GM13976 (cell line): ENCODE measurements around the gene ZRANB1.

Source experiments
- DNase-seq: peaks from one replicate; pipeline ENCODE4 v3.0.0; 2012; ENCODE audit warnings: low spot score
- CTCF ChIP-seq: IDR thresholded peaks from 2 replicates; pipeline ENCODE4 v1.5.1; 2012; ENCODE audit warnings: borderline replicate concordance, mild to moderate bottlenecking; ENCODE audit not compliant: insufficient read depth; ENCODE audit errors: extremely low read depth, missing control alignments, control extremely low read depth
- in situ Hi-C: fragments of 300-500 bp; cut with MboI; formaldehyde crosslinking; loops from one replicate; pipeline ENCODE4 v1.12.0; 2022; ENCODE audit warnings: low sequenced_read_pairs, mixed read lengths, inconsistent platforms; ENCODE audit not compliant: unreplicated experiment

Gene ZRANB1

DNA sequence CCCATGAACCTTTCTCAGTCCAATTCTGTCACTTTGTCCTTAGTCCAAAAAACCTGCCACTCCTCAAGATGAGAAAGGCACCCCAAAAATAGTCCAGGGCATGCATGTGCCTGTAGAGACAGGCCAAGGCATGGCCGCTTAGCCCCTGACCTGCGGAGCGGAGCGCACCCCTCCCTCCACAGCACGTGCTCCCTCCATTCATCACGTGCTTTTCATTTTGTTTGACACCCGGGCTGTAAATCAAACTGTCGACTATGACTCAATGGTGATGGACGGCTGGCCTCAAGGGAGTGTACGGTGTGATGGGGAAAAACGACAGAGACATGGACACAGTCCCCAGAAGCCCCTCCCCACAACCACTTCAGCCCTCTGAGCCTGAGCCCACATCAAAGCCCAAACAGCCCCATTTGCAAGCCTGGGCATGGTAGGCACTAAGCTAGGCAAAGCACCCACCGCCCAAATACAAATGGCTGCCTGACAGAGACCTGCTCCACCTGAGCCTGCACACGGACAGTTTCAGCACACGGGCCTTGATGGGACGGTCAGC, 90.6 kb downstream of the ZRANB1 start:
- no peak for TF ChIP-seq CTCF
- DNase-seq = no peak
- in situ Hi-C loops = no loop called here

DNA sequence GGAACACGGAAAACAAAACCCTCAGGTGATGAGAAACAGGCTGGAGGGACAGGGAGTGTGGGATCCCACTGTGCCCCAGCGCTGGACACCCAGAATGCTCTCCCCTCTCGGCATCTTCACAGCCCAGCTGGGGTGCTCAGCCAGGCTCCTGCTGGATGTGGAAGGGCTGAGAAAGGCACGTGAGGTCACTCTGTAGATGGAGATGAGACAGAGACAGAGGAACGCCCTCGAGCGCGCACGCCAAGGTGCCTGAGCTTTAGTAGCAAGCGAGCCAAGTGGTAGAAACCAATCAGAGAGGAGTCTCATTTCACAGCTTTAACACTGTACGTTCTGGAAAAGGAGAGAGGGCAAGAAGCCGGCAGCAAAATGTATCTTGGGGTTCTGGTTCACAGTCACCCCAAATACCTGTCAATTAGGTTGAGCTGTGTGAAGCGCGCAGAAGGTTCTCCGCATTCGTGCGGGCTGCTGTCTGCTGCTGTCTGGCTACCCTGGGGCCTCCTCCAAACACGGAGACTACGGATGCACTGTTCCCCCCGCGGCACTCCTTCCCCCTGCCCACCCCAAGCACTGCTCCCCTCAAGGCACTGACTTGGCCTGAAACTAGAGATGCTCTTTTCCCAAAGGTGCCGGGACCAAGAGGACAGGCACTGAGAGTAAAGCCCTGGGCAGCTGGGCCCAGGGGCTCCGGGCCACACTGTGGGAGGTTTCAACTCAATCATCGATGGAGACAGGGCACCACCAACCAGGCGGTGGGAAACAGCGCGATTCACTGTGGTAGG, 91.4 kb downstream of the ZRANB1 start:
- in situ Hi-C loops = no loop called here
- DNase-seq = no peak
- TF ChIP-seq CTCF = no peak

DNA sequence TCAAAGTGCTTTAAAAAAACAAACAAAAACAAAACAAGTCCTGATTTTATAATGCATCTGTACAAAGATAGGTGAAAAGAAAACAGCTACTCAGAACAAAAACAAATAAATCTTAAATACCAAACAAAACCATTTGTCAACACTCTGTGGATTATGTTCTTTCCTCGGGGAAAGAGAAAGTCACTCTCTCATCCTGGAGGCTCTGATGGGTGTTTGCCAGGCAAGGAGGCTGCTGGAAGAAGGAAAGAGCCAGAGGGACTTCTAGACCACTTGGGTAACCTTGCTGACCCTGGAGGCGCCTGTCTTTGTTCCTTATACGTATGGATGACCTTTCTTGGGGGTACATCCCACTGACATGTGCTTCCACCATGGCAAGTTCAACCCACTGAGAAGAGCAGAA, 92.8 kb downstream of the ZRANB1 start:
- in situ Hi-C loops = no loop called here
- DNase-seq = no peak
- no peak for TF ChIP-seq CTCF

GRCh38 chr10:125035136-125035535, 93.2 kb downstream of the ZRANB1 start:
- in situ Hi-C loops = no loop called here
- DNase-seq = no peak
- TF ChIP-seq CTCF = no peak

- no peak for TF ChIP-seq CTCF
- no peak for DNase-seq
- in situ Hi-C loops = no loop called here
Observed at GRCh38 chr10:125035588-125036295, 93.8 kb downstream of the ZRANB1 start.

DNA sequence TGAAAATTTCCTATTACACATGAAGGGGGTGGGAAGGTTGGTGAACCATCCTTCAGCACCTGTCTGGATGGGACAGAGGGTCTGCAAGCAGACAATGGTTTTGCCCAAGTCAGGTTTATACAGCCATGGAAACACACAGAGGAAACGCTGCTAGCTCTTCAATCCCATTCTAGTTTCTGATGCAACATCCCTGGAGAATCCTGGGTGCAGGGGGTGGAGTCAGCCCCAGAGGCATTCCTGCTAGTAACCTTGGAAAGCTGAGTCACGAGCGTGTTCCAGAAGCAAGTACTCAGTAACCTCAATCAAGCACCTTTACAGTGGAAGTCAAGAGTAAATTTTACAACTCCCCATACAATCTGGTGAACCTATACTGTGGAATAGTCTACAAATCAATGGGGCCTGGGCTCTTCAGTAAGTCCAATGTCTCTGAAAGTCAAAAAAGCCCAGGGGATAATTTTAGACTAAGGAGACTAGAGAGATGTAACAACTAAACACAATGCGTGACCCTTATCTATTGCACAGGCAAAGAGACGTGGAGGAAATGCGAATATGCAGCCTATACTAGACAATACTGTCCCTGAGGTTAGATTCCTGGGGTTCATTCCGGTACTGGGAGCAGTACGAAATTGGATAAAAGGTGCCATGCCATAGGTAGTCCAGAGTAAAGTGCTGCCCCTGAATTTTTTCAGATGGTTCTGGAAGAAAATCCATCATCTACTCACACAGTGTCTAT, 95.4 kb downstream of the ZRANB1 start:
- DNase-seq = no peak
- TF ChIP-seq CTCF = no peak
- in situ Hi-C loops = no loop called here
